WTC11 (cell line): ENCODE data around the gene ARL6IP5.

Experiments used
- ETV6 ChIP-seq: sonication (generic); formaldehyde crosslinking; IDR thresholded peaks from 2 replicates; pipeline ENCODE4 v1.8.1; 2022; ENCODE audit warnings: mild to moderate bottlenecking, missing genetic modification reagents
- JUN ChIP-seq: sonication (generic); formaldehyde crosslinking; IDR thresholded peaks from 2 replicates; pipeline ENCODE4 v1.8.0; 2023; ENCODE audit warnings: mild to moderate bottlenecking, missing genetic modification reagents
- TF ChIP-seq, protein P1 (sequence below): fragments of 200-600 bp; IDR thresholded peaks from 2 replicates; pipeline ENCODE4 v1.8.0; 2022; ENCODE audit warnings: antibody characterized with exemption
- TF ChIP-seq, protein P2 (sequence below): sonication (generic); formaldehyde crosslinking; conservative IDR thresholded peaks from 2 replicates; pipeline ENCODE4 v1.8.1; 2022; ENCODE audit warnings: mild to moderate bottlenecking, missing genetic modification reagents

DNA sequence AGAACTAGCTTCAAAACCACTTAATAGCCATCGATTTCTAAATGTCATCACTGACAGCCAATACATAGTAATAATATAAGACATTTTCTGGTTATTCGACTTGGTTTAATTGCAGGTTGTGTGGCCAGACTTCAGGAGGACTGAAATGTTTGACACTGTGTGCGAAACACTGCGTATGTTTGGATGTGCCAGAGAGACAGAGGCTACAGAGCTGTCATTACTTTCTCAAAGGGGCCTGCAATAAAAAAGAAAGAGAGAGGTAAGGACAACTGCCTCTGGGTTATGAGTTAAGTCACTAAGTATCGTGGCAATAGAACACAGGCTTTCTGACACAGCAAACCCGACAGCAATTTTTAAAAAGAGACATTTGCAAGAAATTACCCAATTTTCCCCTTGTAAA is 36.8 kb downstream of the ARL6IP5 start:
- TF ChIP-seq, protein P1, sequence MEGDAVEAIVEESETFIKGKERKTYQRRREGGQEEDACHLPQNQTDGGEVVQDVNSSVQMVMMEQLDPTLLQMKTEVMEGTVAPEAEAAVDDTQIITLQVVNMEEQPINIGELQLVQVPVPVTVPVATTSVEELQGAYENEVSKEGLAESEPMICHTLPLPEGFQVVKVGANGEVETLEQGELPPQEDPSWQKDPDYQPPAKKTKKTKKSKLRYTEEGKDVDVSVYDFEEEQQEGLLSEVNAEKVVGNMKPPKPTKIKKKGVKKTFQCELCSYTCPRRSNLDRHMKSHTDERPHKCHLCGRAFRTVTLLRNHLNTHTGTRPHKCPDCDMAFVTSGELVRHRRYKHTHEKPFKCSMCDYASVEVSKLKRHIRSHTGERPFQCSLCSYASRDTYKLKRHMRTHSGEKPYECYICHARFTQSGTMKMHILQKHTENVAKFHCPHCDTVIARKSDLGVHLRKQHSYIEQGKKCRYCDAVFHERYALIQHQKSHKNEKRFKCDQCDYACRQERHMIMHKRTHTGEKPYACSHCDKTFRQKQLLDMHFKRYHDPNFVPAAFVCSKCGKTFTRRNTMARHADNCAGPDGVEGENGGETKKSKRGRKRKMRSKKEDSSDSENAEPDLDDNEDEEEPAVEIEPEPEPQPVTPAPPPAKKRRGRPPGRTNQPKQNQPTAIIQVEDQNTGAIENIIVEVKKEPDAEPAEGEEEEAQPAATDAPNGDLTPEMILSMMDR: no peak
- TF ChIP-seq ETV6 (CRISPR knock-in tag) (no peak), JUN (CRISPR knock-in tag) (no peak)
- TF ChIP-seq, protein P2, sequence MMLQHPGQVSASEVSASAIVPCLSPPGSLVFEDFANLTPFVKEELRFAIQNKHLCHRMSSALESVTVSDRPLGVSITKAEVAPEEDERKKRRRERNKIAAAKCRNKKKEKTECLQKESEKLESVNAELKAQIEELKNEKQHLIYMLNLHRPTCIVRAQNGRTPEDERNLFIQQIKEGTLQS (CRISPR knock-in tag): no peak
